ENCODE data around the gene B3GLCT. TPM values are rescaled to one million over a fixed set of nuclear protein-coding genes. Genes with fewer than 3 reads are reported as not detected.

Gene B3GLCT
- total RNA-seq, 1 experiment from 2014 or later, result 3.9 TPM

DNA sequence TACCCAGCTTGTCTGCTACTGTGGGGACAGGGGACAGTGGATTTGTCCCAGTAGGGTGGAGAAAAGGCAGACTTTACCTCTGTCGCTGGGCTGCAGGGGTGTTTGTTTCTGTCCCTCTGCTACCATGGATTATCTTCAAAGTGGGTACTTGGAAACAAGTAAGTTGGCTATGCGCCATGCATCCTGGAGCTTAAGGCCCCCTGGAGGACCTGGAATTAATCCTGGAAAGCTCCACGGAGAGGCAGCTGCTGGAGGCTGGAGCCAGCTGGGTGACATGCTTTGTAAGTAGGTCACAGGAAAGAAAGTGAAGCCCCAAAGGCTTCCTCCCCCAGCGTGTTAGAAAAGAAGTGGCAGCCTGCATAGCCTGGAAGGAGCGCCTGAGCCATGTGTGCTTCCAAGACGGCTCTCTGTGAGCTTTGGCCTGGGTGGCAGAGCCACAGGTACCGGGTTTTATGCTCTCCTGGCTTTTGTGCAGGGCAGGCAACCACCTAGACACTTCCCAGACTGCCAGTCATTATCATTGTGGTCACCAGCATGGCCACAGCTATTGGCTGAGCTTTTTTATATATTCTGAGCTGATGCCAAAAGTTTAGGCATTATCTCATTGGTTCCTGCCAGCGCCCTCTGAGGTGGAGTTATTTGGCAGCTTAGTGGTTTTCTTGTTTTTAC is 9.5 kb downstream of the B3GLCT start:
- RAD21 ChIA-PET (ENCODE audit: low non-redundant PET in 1 of 2, low total read pairs in 2 of 2, uncharacterized antibody in 2 of 2, unreplicated experiment in 2 of 2), result no interaction called here
- H3K36me3 ChIP-seq (ENCODE audit: control insufficient read depth in 1 of 2, insufficient read depth in 2 of 2, low read length in 2 of 2), result no peaks in the 10 kb centered on the region
- H2AFZ ChIP-seq (ENCODE audit: low read depth, low read length, poor library complexity, severe bottlenecking), result no peak overlapping the region
- H4K20me1 ChIP-seq (ENCODE audit: insufficient read depth), result no peaks in the 10 kb centered on the region
- no peak for ATAC-seq
- BruUV-seq (replicated peaks), result no TSS peak
- intact Hi-C loops (cut with micrococcal nuclease), result no loop called here
- peaks cover 11 to 12% of the 10 kb centered on the region in 2 experiments for H3K4me1 ChIP-seq (ENCODE audit: control insufficient read depth in 1 of 2, insufficient read depth in 2 of 2, low read length in 2 of 2)
- no peak overlapping the region for H3K4me2 ChIP-seq (ENCODE audit: low read length)
- no peak for DNase-seq (ENCODE audit: low read depth, low spot score)
- H3K27ac ChIP-seq (ENCODE audit: low read depth, low read length), result no peak overlapping the region
- H3K4me3 ChIP-seq (replicated peaks in 1 of 2; ENCODE audit: low read depth in 1 of 2, low read length in 2 of 2), result no peak overlapping the region
- POLR2A ChIA-PET, result no interaction called here
- no peak for TF ChIP-seq POLR2AphosphoS5 (IDR thresholded peaks at IDR 0.05; ENCODE audit: low read depth, low read length)
- no peak for TF ChIP-seq EZH2phosphoT487 (IDR thresholded peaks at IDR 0.05; ENCODE audit: borderline replicate concordance)
- TF ChIP-seq ZFX (IDR thresholded peaks at IDR 0.05), result no peak
- no peak for TF ChIP-seq FOSL1 (IDR thresholded peaks at IDR 0.05; ENCODE audit: low read depth)
- no peak for TF ChIP-seq POLR2A (IDR thresholded peaks at IDR 0.05; ENCODE audit: borderline replicate concordance, extremely low read depth, insufficient read depth, insufficient read length)
- no peak for TF ChIP-seq YY1 (IDR thresholded peaks at IDR 0.05; ENCODE audit: extremely low read depth, insufficient replicate concordance, low read depth, low read length)
- TF ChIP-seq SIN3A (IDR thresholded peaks at IDR 0.05; ENCODE audit: low read depth), result no peak
- TF ChIP-seq SRF (IDR thresholded peaks at IDR 0.05; ENCODE audit: low read depth), result no peak
- TF ChIP-seq, protein P1, sequence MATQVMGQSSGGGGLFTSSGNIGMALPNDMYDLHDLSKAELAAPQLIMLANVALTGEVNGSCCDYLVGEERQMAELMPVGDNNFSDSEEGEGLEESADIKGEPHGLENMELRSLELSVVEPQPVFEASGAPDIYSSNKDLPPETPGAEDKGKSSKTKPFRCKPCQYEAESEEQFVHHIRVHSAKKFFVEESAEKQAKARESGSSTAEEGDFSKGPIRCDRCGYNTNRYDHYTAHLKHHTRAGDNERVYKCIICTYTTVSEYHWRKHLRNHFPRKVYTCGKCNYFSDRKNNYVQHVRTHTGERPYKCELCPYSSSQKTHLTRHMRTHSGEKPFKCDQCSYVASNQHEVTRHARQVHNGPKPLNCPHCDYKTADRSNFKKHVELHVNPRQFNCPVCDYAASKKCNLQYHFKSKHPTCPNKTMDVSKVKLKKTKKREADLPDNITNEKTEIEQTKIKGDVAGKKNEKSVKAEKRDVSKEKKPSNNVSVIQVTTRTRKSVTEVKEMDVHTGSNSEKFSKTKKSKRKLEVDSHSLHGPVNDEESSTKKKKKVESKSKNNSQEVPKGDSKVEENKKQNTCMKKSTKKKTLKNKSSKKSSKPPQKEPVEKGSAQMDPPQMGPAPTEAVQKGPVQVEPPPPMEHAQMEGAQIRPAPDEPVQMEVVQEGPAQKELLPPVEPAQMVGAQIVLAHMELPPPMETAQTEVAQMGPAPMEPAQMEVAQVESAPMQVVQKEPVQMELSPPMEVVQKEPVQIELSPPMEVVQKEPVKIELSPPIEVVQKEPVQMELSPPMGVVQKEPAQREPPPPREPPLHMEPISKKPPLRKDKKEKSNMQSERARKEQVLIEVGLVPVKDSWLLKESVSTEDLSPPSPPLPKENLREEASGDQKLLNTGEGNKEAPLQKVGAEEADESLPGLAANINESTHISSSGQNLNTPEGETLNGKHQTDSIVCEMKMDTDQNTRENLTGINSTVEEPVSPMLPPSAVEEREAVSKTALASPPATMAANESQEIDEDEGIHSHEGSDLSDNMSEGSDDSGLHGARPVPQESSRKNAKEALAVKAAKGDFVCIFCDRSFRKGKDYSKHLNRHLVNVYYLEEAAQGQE (IDR thresholded peaks at IDR 0.05; ENCODE audit: low read depth), result no peak
- TF ChIP-seq, protein P2, sequence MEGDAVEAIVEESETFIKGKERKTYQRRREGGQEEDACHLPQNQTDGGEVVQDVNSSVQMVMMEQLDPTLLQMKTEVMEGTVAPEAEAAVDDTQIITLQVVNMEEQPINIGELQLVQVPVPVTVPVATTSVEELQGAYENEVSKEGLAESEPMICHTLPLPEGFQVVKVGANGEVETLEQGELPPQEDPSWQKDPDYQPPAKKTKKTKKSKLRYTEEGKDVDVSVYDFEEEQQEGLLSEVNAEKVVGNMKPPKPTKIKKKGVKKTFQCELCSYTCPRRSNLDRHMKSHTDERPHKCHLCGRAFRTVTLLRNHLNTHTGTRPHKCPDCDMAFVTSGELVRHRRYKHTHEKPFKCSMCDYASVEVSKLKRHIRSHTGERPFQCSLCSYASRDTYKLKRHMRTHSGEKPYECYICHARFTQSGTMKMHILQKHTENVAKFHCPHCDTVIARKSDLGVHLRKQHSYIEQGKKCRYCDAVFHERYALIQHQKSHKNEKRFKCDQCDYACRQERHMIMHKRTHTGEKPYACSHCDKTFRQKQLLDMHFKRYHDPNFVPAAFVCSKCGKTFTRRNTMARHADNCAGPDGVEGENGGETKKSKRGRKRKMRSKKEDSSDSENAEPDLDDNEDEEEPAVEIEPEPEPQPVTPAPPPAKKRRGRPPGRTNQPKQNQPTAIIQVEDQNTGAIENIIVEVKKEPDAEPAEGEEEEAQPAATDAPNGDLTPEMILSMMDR (IDR thresholded peaks at IDR 0.05 in 2 of 3, conservative IDR thresholded peaks at IDR 0.05 in 1 of 3; ENCODE audit: borderline replicate concordance in 1 of 3, insufficient read depth in 1 of 3, low read depth in 2 of 3, low read length in 2 of 3), result no peak
- no peak for TF ChIP-seq CBX3 (IDR thresholded peaks at IDR 0.05; ENCODE audit: low read depth)
- TF ChIP-seq, protein P3, sequence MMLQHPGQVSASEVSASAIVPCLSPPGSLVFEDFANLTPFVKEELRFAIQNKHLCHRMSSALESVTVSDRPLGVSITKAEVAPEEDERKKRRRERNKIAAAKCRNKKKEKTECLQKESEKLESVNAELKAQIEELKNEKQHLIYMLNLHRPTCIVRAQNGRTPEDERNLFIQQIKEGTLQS (IDR thresholded peaks at IDR 0.05), result no peak
- no peak overlapping the region for H3K9ac ChIP-seq (ENCODE audit: low read length)
- CTCF ChIA-PET, result interaction anchor here (0.8 to 1.4 kb wide), 3 partner anchors 9 to 222 kb away, joined by 3 to 6 read pairs (median 3); partner anchors contain the start of gene B3GLCT
- no peaks in the 10 kb centered on the region for H3K79me2 ChIP-seq (ENCODE audit: insufficient read depth, low read length)
- no peaks in the 10 kb centered on the region for H3K9me3 ChIP-seq (ENCODE audit: control insufficient read depth in 1 of 2, insufficient read depth in 1 of 2, low read depth in 1 of 2, low read length in 2 of 2)
- no peaks in the 10 kb centered on the region for H3K27me3 ChIP-seq (ENCODE audit: insufficient read depth, low read length)
- no peaks in the 10 kb centered on the region for H3K9me2 ChIP-seq (ENCODE audit: insufficient read depth)

Measured in HCT116 (cell line).